Measurements from ENCODE around the gene CCDC50. TPM values are rescaled to one million over a fixed set of nuclear protein-coding genes. Genes with fewer than 3 reads are reported as not detected.

The CCDC50 gene
- total RNA-seq, 1 experiment from 2014 or later: 124 TPM

DNA sequence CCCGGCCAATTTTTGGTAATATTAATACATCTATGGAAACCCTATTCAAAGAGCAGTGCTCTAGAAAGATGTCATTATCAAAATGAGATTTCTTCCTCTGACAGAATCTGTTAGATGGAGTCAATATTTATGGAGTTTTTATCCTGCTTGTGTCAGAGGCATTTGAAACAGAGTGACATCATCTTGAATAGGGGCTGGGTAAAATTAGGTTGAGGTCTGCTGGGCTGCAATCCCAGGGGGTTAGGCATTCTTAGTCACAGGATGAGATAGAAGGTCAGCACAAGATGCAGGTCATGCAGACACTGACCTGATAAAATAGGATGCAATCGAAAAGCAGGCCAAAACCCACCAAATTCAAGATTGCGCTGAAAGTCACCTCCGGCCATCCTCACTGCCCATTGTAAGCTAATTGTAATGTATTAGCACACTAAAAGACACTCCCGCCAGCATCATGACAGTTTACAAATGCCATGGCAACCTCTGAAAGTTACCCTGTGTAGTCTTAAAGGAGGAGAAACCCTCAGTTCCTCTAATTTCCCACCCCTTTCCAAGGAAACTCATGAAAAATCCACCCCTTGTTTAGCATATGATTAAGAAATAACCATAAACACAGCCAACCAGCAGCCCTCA is 27.3 kb upstream of the CCDC50 start:
- BruUV-seq (replicated peaks): no TSS peak
- Mint-ChIP-seq H3K27me3 (ENCODE audit: unreplicated experiment) (no peaks in the 10 kb centered on the region), H3K36me3 (ENCODE audit: insufficient read depth, unreplicated experiment) (no peaks in the 10 kb centered on the region), H3K27ac (ENCODE audit: unreplicated experiment) (no peak overlapping the region), H3K4me1 (ENCODE audit: low read depth, unreplicated experiment) (no peaks in the 10 kb centered on the region), H3K9me3 (ENCODE audit: low read depth, unreplicated experiment) (no peaks in the 10 kb centered on the region), H3K4me3 (ENCODE audit: low read depth, unreplicated experiment) (no peak overlapping the region)
- DNase-seq: no peak
- intact Hi-C loops (cut with micrococcal nuclease; ENCODE audit: unreplicated experiment): no loop called here
- CTCF ChIA-PET: no interaction called here
- TF ChIP-seq, protein P1, sequence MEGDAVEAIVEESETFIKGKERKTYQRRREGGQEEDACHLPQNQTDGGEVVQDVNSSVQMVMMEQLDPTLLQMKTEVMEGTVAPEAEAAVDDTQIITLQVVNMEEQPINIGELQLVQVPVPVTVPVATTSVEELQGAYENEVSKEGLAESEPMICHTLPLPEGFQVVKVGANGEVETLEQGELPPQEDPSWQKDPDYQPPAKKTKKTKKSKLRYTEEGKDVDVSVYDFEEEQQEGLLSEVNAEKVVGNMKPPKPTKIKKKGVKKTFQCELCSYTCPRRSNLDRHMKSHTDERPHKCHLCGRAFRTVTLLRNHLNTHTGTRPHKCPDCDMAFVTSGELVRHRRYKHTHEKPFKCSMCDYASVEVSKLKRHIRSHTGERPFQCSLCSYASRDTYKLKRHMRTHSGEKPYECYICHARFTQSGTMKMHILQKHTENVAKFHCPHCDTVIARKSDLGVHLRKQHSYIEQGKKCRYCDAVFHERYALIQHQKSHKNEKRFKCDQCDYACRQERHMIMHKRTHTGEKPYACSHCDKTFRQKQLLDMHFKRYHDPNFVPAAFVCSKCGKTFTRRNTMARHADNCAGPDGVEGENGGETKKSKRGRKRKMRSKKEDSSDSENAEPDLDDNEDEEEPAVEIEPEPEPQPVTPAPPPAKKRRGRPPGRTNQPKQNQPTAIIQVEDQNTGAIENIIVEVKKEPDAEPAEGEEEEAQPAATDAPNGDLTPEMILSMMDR (IDR thresholded peaks at IDR 0.05; ENCODE audit: unreplicated experiment): no peak

DNA sequence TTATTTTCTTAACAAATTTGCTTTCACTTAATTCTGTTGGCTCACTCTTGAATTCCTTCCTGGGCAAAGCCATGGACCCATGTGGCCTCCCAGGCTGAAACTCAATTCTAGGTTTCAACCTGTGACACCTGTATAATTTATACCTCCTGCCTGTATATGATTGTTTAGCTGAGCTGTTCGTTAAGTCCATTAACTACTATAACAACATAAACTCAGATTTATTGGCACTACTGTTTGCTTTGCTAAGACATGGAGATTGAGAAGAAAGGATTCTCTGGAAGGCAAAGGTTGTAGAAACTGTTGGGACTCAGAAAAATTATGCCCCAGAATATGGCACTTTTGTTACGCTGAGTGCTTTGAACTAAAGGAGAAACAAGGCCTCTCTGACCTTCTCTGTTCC is 26.7 kb upstream of the CCDC50 start:
- no peak for DNase-seq
- intact Hi-C loops (cut with micrococcal nuclease; ENCODE audit: unreplicated experiment): no loop called here
- Mint-ChIP-seq H3K4me1 (ENCODE audit: low read depth, unreplicated experiment) (no peaks in the 10 kb centered on the region), H3K27me3 (ENCODE audit: unreplicated experiment) (no peaks in the 10 kb centered on the region), H3K27ac (ENCODE audit: unreplicated experiment) (no peak overlapping the region), H3K36me3 (ENCODE audit: insufficient read depth, unreplicated experiment) (no peaks in the 10 kb centered on the region), H3K4me3 (ENCODE audit: low read depth, unreplicated experiment) (no peak overlapping the region), H3K9me3 (ENCODE audit: low read depth, unreplicated experiment) (no peaks in the 10 kb centered on the region)
- no TSS peak for BruUV-seq (replicated peaks)
- TF ChIP-seq, protein P1 (IDR thresholded peaks at IDR 0.05; ENCODE audit: unreplicated experiment): no peak
- CTCF ChIA-PET: no interaction called here

DNA sequence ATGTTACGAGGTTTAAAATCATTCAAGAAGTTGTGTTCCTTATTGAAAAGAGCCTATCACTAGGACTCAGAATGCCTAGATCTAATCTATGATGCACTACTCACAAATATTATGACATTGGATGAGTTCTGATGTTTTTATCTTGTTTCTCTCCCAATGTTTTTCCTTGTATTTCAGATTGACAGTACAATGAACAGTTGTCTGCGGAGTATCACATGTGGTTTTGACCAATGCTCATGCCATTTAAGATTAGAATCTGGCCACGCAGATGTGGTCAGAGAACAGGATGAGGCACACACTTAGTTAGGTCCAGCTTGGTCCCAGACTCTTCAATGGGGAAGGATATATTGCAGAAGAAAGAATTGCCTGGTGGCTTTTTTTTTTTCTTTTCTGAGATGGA is 25.6 kb upstream of the CCDC50 start:
- Mint-ChIP-seq H3K27ac (ENCODE audit: unreplicated experiment) (no peak overlapping the region), H3K27me3 (ENCODE audit: unreplicated experiment) (no peaks in the 10 kb centered on the region), H3K4me1 (ENCODE audit: low read depth, unreplicated experiment) (no peaks in the 10 kb centered on the region), H3K9me3 (ENCODE audit: low read depth, unreplicated experiment) (no peaks in the 10 kb centered on the region), H3K4me3 (ENCODE audit: low read depth, unreplicated experiment) (no peak overlapping the region), H3K36me3 (ENCODE audit: insufficient read depth, unreplicated experiment) (no peaks in the 10 kb centered on the region)
- TF ChIP-seq, protein P1 (IDR thresholded peaks at IDR 0.05; ENCODE audit: unreplicated experiment): no peak
- no peak for DNase-seq
- intact Hi-C loops (cut with micrococcal nuclease; ENCODE audit: unreplicated experiment): no loop called here
- CTCF ChIA-PET: no interaction called here
- no TSS peak for BruUV-seq (replicated peaks)

DNA sequence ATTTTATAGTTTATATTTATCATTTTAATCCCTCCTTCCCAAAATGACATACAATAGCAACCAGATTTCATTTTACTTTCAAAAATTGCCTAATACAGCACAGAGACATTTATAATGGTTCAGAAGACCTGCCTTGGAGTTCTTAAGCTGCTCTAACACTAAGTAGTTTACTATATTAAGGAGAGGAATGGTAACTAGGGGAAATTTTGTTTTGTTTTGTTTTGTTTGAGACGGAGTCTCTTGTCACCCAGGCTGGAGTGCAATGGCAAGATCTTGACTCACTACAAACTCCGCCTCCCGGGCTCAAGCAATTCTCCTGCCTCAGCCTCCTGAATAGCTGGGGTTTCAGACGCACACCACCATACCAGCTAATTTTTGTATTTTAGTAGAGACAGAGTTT is 22.8 kb upstream of the CCDC50 start:
- no peak overlapping the region for H3K27ac Mint-ChIP-seq (ENCODE audit: unreplicated experiment)
- H3K27me3 Mint-ChIP-seq (ENCODE audit: unreplicated experiment): no peaks in the 10 kb centered on the region
- H3K4me3 Mint-ChIP-seq (ENCODE audit: low read depth, unreplicated experiment): no peak overlapping the region
- TF ChIP-seq, protein P1 (IDR thresholded peaks at IDR 0.05; ENCODE audit: unreplicated experiment): no peak
- CTCF ChIA-PET: interaction anchor here (0.5 kb wide), 1 partner anchor 35 kb away, joined by 5 read pairs; no protein-coding TSS in a partner anchor
- DNase-seq: no peak
- BruUV-seq (replicated peaks): no TSS peak
- H3K36me3 Mint-ChIP-seq (ENCODE audit: insufficient read depth, unreplicated experiment): no peaks in the 10 kb centered on the region
- intact Hi-C loops (cut with micrococcal nuclease; ENCODE audit: unreplicated experiment): no loop called here
- H3K4me1 Mint-ChIP-seq (ENCODE audit: low read depth, unreplicated experiment): no peaks in the 10 kb centered on the region
- no peaks in the 10 kb centered on the region for H3K9me3 Mint-ChIP-seq (ENCODE audit: low read depth, unreplicated experiment)
